H1 (cell line): ENCODE results near the gene CNOT9.

Experiments used
- BRCA1 ChIP-seq: IDR thresholded peaks from 2 replicates; pipeline ENCODE4 v1.6.1; 2012; ENCODE audit warnings: low read depth, low read length, improper control_type of control experiment
- GABPA ChIP-seq: IDR thresholded peaks from 2 replicates; pipeline ENCODE4 v1.6.1; 2011; ENCODE audit warnings: mild to moderate bottlenecking, low read length, moderate library complexity, borderline replicate concordance; ENCODE audit not compliant: insufficient read depth
- HDAC6 ChIP-seq: IDR thresholded peaks from one replicate; pipeline ENCODE4 v1.7.1; 2012; ENCODE audit warnings: low read depth, mild to moderate bottlenecking, inconsistent platforms, low read length, moderate library complexity
- PHF8 ChIP-seq: fragments of 200-600 bp; sonication (generic); conservative IDR thresholded peaks from 2 replicates; pipeline ENCODE4 v1.7.1; 2012; ENCODE audit warnings: low read depth, mild to moderate bottlenecking, inconsistent platforms, low read length, moderate library complexity
- POLR2A ChIP-seq, 2 experiments: IDR thresholded peaks; 1 replicate in 1 of 2; 2 replicates in 1 of 2; pipeline ENCODE4 v1.6.1; 2011; ENCODE audit warnings: low read depth in 2 of 2, low read length in 2 of 2, mild to moderate bottlenecking in 2 of 2; ENCODE audit errors: control extremely low read depth in 1 of 2
- POLR2AphosphoS5 ChIP-seq: IDR thresholded peaks from 2 replicates; pipeline ENCODE4 v1.6.1; 2011; ENCODE audit warnings: low read depth, low read length
- SRF ChIP-seq: IDR thresholded peaks from 2 replicates; pipeline ENCODE4 v1.6.1; 2011; ENCODE audit warnings: mild to moderate bottlenecking, low read depth, low read length, moderate library complexity
- YY1 ChIP-seq: IDR thresholded peaks from 2 replicates; pipeline ENCODE4 v1.6.1; 2011; ENCODE audit warnings: low read depth, mild to moderate bottlenecking, low read length
- TF ChIP-seq, protein P1 (sequence below), 3 experiments: IDR thresholded peaks; 1 replicate in 2 of 3; 2 replicates in 1 of 3; pipeline versions ENCODE4 v1.5.1 to v1.6.1; 2011; ENCODE audit warnings: low read length in 3 of 3, mild to moderate bottlenecking in 3 of 3, inconsistent platforms in 2 of 3, low read depth in 1 of 3, moderate library complexity in 1 of 3; ENCODE audit not compliant: insufficient read depth in 1 of 3; ENCODE audit errors: control extremely low read depth in 1 of 3
- TF ChIP-seq, protein P2 (sequence below): IDR thresholded peaks from 2 replicates; pipeline ENCODE4 v1.6.1; 2011; ENCODE audit warnings: low read length, improper control_type of control experiment

DNA sequence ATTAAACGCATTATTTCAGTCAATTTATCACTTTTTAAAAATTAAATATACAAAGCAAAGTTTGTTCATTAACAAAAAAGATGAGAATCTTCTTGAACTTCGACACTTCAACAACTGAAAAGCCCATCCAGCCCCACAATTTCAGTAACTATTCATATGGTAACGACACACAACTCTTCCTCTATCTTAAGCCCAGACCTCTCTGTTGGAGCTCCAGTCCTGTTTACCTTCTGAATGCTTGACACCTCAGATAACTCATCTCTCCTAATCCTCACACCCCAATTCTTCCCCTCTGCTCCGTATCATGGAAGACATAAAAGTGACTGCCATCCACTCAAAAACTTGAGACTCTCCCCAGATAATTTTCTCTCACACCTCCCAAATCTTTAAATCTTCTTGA is 13.1 kb upstream of the CNOT9 start:
- TF ChIP-seq SRF = no peak
- TF ChIP-seq, protein P1, sequence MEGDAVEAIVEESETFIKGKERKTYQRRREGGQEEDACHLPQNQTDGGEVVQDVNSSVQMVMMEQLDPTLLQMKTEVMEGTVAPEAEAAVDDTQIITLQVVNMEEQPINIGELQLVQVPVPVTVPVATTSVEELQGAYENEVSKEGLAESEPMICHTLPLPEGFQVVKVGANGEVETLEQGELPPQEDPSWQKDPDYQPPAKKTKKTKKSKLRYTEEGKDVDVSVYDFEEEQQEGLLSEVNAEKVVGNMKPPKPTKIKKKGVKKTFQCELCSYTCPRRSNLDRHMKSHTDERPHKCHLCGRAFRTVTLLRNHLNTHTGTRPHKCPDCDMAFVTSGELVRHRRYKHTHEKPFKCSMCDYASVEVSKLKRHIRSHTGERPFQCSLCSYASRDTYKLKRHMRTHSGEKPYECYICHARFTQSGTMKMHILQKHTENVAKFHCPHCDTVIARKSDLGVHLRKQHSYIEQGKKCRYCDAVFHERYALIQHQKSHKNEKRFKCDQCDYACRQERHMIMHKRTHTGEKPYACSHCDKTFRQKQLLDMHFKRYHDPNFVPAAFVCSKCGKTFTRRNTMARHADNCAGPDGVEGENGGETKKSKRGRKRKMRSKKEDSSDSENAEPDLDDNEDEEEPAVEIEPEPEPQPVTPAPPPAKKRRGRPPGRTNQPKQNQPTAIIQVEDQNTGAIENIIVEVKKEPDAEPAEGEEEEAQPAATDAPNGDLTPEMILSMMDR (IDR thresholded peaks at IDR 0.05; ENCODE audit: control extremely low read depth in 1 of 3, insufficient read depth in 1 of 3, low read depth in 1 of 3, low read length in 3 of 3) = no peak
- peak in 1 of 2 experiments; percentile 41; a peak in 1 of 3 replicates for TF ChIP-seq POLR2A (IDR thresholded peaks at IDR 0.05; ENCODE audit: control extremely low read depth in 1 of 2, low read depth in 2 of 2, low read length in 2 of 2)
- no peak for TF ChIP-seq YY1
- TF ChIP-seq POLR2AphosphoS5 = peak; percentile 37; the same call in 1 of the 2 replicates
- TF ChIP-seq, protein P2, sequence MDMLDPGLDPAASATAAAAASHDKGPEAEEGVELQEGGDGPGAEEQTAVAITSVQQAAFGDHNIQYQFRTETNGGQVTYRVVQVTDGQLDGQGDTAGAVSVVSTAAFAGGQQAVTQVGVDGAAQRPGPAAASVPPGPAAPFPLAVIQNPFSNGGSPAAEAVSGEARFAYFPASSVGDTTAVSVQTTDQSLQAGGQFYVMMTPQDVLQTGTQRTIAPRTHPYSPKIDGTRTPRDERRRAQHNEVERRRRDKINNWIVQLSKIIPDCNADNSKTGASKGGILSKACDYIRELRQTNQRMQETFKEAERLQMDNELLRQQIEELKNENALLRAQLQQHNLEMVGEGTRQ = no peak
- no peak for TF ChIP-seq GABPA
- TF ChIP-seq BRCA1 = no peak
- no peak for TF ChIP-seq HDAC6
- TF ChIP-seq PHF8 = no peak
